Kidney (tissue), 14 donors: ENCODE measurements around the gene TSPAN19. TPM values are rescaled to one million over a fixed set of nuclear protein-coding genes. Genes with fewer than 3 reads are reported as not detected.
"Not testable (repeated sequence)": the region's sequence is repeated elsewhere in the genome, so short reads cannot be mapped to it uniquely, and the experiment has no call there.

Experiments used
- DNase-seq, 5 donors: peaks; one replicate each; pipeline ENCODE4 v3.0.0-alpha.2; 2013 to 2020
- FAIRE-seq: peaks from 2 replicates; lab custom pipeline; 2012; peaks lifted over from hg19 to GRCh38; lab: Jason Lieb, UNC
- H3K27ac ChIP-seq, 2 donors: one replicate each; pipeline ENCODE4 v1.7.0; 2013; ENCODE audit warnings: low read depth in 2 of 2, low read length in 2 of 2, inconsistent platforms in 1 of 2
- H3K27me3 ChIP-seq: one replicate; pipeline ENCODE4 v1.7.1; 2013; ENCODE audit warnings: low read length, inconsistent platforms; ENCODE audit not compliant: control insufficient read depth, insufficient read depth
- H3K36me3 ChIP-seq, 3 donors: one replicate each; pipeline versions ENCODE4 v1.7.0 to v1.7.1; 2013; ENCODE audit warnings: low read length in 3 of 3, control low read depth in 1 of 3, inconsistent platforms in 1 of 3; ENCODE audit not compliant: insufficient read depth in 3 of 3, control insufficient read depth in 2 of 3
- H3K4me1 ChIP-seq, 3 donors: one replicate each; pipeline versions ENCODE4 v1.7.0 to v1.7.1; 2013; ENCODE audit warnings: low read length in 3 of 3, inconsistent platforms in 1 of 3, low read depth in 1 of 3; ENCODE audit not compliant: control insufficient read depth in 2 of 3, insufficient read depth in 2 of 3
- H3K4me3 ChIP-seq, 3 donors: one replicate each; pipeline versions ENCODE4 v1.7.0 to v1.8.1; 2013; ENCODE audit warnings: low read length in 3 of 3, control low read depth in 1 of 3, inconsistent platforms in 1 of 3
- H3K9ac ChIP-seq, 3 donors: one replicate each; pipeline versions ENCODE4 v1.7.0 to v1.7.1; 2013; ENCODE audit warnings: low read length in 3 of 3, control low read depth in 1 of 3, inconsistent platforms in 1 of 3
- H3K9me3 ChIP-seq, 3 donors: one replicate each; pipeline versions ENCODE4 v1.7.0 to v1.7.1; 2013; ENCODE audit warnings: low read length in 3 of 3, control low read depth in 1 of 3, inconsistent platforms in 1 of 3; ENCODE audit not compliant: control insufficient read depth in 2 of 3, insufficient read depth in 1 of 3
- intact Hi-C: fragments of 100-400 bp; cut with DNase I; formaldehyde crosslinking; loops from one replicate; pipeline ENCODE4 v1.11.1; 2022
- polyA plus RNA-seq: library from polyadenylated mRNA; stranded (reverse); fragments of 350-450 nt; fragmentation: Illumina TruSeq; extraction: RNeasy Lipid Tissue Mini Kit (QIAGEN cat#74804); gene quantifications from one replicate; pipeline ENCODE4 v1.2.3, GENCODE V29; 2014; ENCODE audit warnings: low read depth, low replicate concordance; ENCODE audit not compliant: insufficient read depth
- total RNA-seq: library from RNA; stranded (reverse); fragmentation: NEBNext Ultra II Directional; extraction: Animal tissue kit (Norgen Biotek cat#: 25700); gene quantifications from one replicate; pipeline ENCODE4 v1.2.1, GENCODE V29; 2021
- TF ChIP-seq, protein P1 (sequence below): IDR thresholded peaks from 3 replicates; pipeline ENCODE4 v1.5.1; 2012; ENCODE audit warnings: mild to moderate bottlenecking, moderate library complexity, borderline replicate concordance; ENCODE audit not compliant: insufficient read depth; ENCODE audit errors: extremely low read depth
- donor health status: control.
- donor health status: control.
- donor health status: control.
- donor health status: control.
- donor health status: control.
- donor health status: DM: yes; HTN: yes; CAD: no.
- donor health status: Normal renal cell carcinoma (clear cell type).

TSPAN19 gene
- total and polyA plus RNA-seq, 2 donors from 2014 or later, result 0.66 to 1.3 TPM

DNA sequence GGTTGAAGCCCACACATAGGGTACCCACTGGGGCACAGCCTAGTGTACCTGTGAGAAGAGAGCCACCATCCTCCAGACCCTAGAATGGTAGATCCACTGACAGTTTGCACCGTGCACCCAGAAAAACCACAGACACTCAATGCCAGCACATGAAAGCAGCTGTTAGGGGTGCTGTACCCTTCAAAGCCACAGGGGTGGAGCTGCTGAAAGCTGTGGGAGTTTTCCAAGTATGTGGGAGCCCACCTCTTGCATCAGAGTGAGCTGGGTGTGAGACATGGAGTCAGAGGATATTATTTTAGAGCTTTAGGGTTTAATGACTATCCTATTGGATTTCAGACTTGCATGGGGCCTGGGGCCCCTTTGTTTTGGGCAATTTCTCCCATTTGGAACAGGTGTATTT is 30.5 kb downstream of the TSPAN19 start:
- TF ChIP-seq, protein P1, sequence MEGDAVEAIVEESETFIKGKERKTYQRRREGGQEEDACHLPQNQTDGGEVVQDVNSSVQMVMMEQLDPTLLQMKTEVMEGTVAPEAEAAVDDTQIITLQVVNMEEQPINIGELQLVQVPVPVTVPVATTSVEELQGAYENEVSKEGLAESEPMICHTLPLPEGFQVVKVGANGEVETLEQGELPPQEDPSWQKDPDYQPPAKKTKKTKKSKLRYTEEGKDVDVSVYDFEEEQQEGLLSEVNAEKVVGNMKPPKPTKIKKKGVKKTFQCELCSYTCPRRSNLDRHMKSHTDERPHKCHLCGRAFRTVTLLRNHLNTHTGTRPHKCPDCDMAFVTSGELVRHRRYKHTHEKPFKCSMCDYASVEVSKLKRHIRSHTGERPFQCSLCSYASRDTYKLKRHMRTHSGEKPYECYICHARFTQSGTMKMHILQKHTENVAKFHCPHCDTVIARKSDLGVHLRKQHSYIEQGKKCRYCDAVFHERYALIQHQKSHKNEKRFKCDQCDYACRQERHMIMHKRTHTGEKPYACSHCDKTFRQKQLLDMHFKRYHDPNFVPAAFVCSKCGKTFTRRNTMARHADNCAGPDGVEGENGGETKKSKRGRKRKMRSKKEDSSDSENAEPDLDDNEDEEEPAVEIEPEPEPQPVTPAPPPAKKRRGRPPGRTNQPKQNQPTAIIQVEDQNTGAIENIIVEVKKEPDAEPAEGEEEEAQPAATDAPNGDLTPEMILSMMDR, result no peak
- Histone ChIP-seq H3K4me3 (no peak overlapping the region), H3K9ac (no peak overlapping the region), H3K4me1 (no peaks in the 10 kb centered on the region), H3K27ac (no peak overlapping the region), H3K27me3 (no peaks in the 10 kb centered on the region), H3K9me3 (no peaks in the 10 kb centered on the region), H3K36me3 (no peaks in the 10 kb centered on the region)
- intact Hi-C loops, result no loop called here
- FAIRE-seq (no peak), DNase-seq (no peak)

DNA sequence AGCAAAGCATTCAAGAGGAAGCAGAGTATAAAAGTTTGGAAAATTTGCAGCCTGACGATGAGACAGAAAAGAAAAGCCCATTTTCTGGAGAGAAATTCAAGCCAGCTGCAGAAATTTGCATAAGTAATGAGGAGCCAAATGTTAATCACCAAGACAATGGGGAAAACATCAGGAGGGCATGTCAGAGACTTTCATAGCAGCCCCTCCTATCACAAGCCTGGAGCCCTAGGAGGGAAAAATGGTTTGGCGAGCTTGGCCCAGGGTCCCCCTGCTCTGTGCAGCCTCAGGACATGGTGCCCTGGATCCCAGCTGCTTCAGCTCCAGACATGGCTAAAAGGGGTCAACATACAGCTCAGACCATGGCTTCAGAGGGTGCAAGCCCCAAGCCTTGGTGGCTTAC is 31.0 kb downstream of the TSPAN19 start:
- DNase-seq, H3K9ac ChIP-seq, intact Hi-C loops, FAIRE-seq, H3K4me1 ChIP-seq, H3K36me3 ChIP-seq, H3K4me3 ChIP-seq, H3K9me3 ChIP-seq, H3K27me3 ChIP-seq, H3K27ac ChIP-seq: not testable (repeated sequence)

DNA sequence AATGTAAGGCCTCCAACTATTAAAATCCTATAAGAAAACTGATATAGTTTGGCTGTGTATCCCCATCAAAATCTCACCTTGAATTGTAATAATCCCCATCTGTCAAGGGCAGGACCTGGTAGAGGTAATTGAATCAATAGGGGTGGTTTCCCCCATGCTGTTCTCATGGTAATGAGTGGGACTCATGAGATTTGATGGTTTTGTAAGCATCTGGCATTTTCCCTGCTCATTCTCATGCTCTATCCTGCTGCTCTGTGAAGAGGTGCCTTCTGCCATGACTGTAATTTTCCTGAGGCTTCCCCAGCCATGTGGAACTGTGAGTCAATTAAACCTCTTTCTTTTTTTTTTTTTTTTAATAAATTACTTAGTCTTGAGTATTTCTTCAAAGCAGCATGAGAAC is 31.9 kb downstream of the TSPAN19 start:
- TF ChIP-seq, protein P1, result no peak
- intact Hi-C loops, result no loop called here
- FAIRE-seq, result no peak

DNA sequence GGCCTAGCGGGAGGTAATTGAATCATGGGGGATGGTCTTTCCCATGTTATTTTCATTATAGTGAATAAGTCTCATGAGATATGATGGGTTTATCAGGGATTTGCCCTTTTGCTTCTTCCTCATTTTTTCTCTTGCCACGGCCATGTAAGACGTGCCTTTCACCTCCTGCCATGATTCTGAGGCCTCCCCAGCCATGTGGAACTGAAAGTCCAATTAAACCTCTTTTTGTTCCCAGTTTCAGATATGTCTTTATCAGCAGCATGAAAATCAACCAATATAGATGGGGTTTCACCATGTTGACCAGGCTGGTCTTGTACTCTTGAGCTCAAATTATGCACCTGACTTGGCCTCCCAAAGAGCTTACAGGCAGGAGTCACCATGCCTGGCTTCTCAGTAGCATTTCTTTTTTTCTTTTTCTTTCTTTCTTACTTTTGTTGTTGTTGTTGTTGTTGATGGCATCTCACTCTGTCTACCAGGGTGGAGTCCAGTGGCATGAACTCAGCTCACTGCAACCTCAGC is 33.2 kb downstream of the TSPAN19 start:
- DNase-seq (no peak), FAIRE-seq (no peak)
- intact Hi-C loops, result no loop called here
- no peaks in the 10 kb centered on the region for H3K36me3 ChIP-seq
- H3K27me3 ChIP-seq, result no peaks in the 10 kb centered on the region
- no peak overlapping the region for H3K27ac ChIP-seq
- TF ChIP-seq, protein P1, result no peak
- H3K9ac ChIP-seq, result no peak overlapping the region
- no peaks in the 10 kb centered on the region for H3K4me1 ChIP-seq
- H3K9me3 ChIP-seq, result no peaks in the 10 kb centered on the region
- no peak overlapping the region for H3K4me3 ChIP-seq

More for the DNA sequence above, 31.9 kb downstream of the TSPAN19 start:
- Histone ChIP-seq H3K4me3 (no peak overlapping the region), H3K27me3 (no peaks in the 10 kb centered on the region), H3K27ac (no peak overlapping the region), H3K9me3 (no peaks in the 10 kb centered on the region), H3K4me1 (no peaks in the 10 kb centered on the region), H3K9ac (no peak overlapping the region), H3K36me3 (no peaks in the 10 kb centered on the region)
- DNase-seq, result no peak
